Measurements from ENCODE around the gene TCEAL3. TPM values are rescaled to one million over a fixed set of nuclear protein-coding genes. Genes with fewer than 3 reads are reported as not detected.
"Not testable (repeated sequence)": the region's sequence is repeated elsewhere in the genome, so short reads cannot be mapped to it uniquely, and the experiment has no call there.

Gene TCEAL3
- total RNA-seq, 1 donor from 2014 or later: 11.9 TPM

DNA sequence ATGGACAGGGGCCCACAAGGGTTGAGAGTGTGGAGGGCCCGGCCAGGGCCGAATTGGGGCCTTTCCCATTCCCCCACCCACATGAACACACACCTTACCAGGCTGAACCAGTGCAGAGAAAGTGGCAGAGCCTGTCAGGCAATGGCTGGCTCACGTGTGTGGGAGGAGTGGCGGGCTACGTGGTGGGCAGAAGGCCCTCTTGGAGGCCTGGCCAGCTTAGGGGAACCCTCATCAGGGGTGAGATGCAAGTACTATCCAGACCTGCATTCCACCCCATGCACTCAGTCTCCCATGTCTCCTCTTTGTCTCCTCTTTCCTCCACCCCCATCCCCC, 21.5 kb upstream of the TCEAL3 start:
- Mint-ChIP-seq H3K27ac (peak overlapping the region; percentile 92), H3K4me3 (peak overlapping the region; percentile 90), H3K9me3 (peaks cover 27% of the 10 kb centered on the region), H3K4me1 (peaks cover 14% of the 10 kb centered on the region), H3K27me3 (ENCODE audit: low read depth) (peaks cover 2% of the 10 kb centered on the region), H3K36me3 (no peaks in the 10 kb centered on the region)
- DNase-seq (ENCODE audit: low spot score in 2 of 2, unreplicated experiment in 2 of 2): no peak
- TF ChIP-seq, protein P1, sequence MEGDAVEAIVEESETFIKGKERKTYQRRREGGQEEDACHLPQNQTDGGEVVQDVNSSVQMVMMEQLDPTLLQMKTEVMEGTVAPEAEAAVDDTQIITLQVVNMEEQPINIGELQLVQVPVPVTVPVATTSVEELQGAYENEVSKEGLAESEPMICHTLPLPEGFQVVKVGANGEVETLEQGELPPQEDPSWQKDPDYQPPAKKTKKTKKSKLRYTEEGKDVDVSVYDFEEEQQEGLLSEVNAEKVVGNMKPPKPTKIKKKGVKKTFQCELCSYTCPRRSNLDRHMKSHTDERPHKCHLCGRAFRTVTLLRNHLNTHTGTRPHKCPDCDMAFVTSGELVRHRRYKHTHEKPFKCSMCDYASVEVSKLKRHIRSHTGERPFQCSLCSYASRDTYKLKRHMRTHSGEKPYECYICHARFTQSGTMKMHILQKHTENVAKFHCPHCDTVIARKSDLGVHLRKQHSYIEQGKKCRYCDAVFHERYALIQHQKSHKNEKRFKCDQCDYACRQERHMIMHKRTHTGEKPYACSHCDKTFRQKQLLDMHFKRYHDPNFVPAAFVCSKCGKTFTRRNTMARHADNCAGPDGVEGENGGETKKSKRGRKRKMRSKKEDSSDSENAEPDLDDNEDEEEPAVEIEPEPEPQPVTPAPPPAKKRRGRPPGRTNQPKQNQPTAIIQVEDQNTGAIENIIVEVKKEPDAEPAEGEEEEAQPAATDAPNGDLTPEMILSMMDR (IDR thresholded peaks at IDR 0.05; ENCODE audit: unreplicated experiment): no peak

DNA sequence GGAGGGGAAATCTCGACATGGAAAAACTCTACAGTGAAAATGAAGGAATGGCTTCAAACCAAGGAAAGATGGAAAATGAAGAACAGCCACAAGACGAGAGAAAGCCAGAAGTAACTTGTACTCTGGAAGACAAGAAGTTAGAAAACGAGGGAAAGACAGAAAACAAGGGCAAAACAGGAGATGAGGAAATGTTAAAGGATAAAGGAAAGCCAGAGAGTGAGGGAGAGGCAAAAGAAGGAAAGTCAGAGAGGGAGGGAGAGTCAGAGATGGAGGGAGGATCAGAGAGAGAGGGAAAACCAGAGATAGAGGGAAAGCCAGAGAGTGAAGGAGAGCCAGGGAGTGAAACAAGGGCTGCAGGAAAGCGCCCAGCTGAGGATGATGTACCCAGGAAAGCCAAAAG, 21.1 kb upstream of the TCEAL3 start:
- TF ChIP-seq, protein P1 (IDR thresholded peaks at IDR 0.05; ENCODE audit: unreplicated experiment): no peak
- Mint-ChIP-seq H3K4me1 (peaks cover 14% of the 10 kb centered on the region), H3K27ac (peak overlapping the region; percentile 92), H3K27me3 (ENCODE audit: low read depth) (no peaks in the 10 kb centered on the region), H3K36me3 (no peaks in the 10 kb centered on the region), H3K9me3 (peaks cover 26% of the 10 kb centered on the region), H3K4me3 (peak overlapping the region; percentile 90)
- no peak for DNase-seq (ENCODE audit: low spot score in 2 of 2, unreplicated experiment in 2 of 2)

DNA sequence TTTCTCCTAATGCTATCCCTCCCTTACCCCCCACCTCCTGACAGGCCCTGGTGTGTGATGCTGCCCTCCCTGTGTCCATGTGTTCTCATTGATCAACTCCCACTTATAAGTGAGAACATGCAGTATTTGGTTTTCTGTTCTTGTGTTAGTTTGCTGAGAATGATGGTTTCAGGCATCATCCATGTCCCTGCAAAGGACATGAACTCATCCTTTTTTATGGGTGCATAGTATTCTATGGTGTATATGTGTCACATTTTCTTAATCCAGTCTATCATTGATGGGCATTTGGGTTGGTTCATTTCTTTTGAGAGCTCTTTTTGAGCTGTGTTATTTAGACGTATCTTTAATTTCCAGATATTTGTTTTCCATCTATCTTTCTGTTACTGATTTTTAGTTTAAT, 15.5 kb upstream of the TCEAL3 start:
- not testable (repeated sequence) for H3K4me3 Mint-ChIP-seq; DNase-seq (ENCODE audit: low spot score in 2 of 2, unreplicated experiment in 2 of 2); H3K27me3 Mint-ChIP-seq (ENCODE audit: low read depth); H3K27ac Mint-ChIP-seq; H3K4me1 Mint-ChIP-seq
- Mint-ChIP-seq H3K9me3 (peaks cover 23% of the 10 kb centered on the region), H3K36me3 (peaks cover 24% of the 10 kb centered on the region)

DNA sequence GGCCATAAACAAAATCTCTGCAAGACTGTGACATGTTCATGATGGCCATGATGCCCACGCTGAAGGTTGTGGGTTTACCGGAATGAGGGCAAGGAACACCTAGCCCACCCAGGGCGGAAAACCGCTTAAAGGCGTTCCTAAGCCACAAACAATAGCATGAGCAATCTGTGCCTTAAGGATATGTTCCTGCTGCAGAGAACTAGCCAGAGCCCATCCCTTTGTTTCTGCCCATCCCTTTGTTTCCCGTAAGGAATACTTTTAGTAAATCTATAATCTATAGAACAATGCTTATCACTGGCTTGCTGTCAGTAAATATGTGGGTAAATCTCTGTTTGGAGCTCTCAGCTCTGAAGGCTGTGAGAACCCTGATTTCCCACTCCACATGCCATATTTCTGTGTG, 12.6 kb upstream of the TCEAL3 start:
- not testable (repeated sequence) for H3K4me3 Mint-ChIP-seq; DNase-seq (ENCODE audit: low spot score in 2 of 2, unreplicated experiment in 2 of 2); H3K27me3 Mint-ChIP-seq (ENCODE audit: low read depth); H3K4me1 Mint-ChIP-seq; H3K27ac Mint-ChIP-seq
- Mint-ChIP-seq H3K9me3 (peaks cover 23% of the 10 kb centered on the region), H3K36me3 (peaks cover 24% of the 10 kb centered on the region)

DNA sequence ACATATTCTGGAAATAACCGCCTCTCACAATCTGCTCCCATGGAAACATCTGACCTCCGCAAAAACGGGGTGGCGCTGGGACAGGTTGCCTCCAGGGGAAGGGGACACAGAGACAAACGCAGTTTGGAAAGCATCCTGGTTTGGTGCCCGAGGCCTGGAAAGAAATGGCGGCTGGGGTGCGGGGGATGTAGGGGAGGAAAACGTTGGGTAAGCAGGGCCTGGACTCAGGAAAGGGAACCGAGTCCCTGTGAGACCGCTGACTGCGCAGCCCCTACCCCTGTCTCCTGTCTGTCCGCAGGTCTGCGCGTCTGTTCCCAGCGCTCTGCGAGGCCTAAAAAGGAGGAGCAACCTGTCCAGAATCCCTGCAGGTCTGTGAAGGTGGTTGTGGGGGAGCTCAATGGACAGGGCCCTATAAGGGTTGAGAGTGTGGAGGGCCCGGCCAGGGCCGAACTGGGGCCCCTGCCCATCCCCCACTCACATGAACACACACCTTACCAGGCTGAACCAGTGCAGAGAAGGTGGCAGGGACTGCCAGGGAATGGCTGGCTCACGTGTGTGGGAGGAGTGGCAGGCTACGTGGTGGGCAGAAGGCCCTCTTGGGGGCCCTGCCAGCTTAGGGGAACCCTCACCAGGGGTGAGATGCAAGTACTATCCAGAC, 672 bp downstream of the TCEAL3 start:
- Mint-ChIP-seq H3K27ac (peak overlapping the region; percentile 76), H3K36me3 (no peaks in the 10 kb centered on the region), H3K4me3 (peak overlapping the region; percentile 76), H3K9me3 (peaks cover 13% of the 10 kb centered on the region), H3K4me1 (peaks cover 6% of the 10 kb centered on the region), H3K27me3 (ENCODE audit: low read depth) (no peaks in the 10 kb centered on the region)
- TF ChIP-seq, protein P1 (IDR thresholded peaks at IDR 0.05; ENCODE audit: unreplicated experiment): no peak
- DNase-seq (ENCODE audit: low spot score in 2 of 2, unreplicated experiment in 2 of 2): no peak

DNA sequence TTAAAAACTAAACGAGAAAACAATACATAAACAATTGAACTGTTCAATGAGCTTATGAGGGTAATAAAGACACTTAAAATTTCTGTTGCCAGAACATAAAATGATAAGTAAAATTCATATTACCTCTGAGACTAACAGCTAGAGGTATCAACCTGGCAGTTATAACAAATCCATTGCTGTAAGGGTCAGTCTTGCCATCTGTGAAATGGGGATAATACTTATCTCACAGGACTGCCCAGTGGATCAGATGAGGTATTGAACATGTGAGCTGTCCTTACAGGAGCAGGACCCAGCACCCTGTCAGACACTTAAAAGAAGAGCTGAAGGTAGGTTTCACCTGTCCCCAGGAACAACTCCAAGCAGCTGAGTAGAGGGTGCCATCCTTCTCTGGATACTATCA, 2.5 kb downstream of the TCEAL3 start:
- H3K4me1 Mint-ChIP-seq: peaks cover 6% of the 10 kb centered on the region
- TF ChIP-seq, protein P1 (IDR thresholded peaks at IDR 0.05; ENCODE audit: unreplicated experiment): no peak
- peaks cover 16% of the 10 kb centered on the region for H3K9me3 Mint-ChIP-seq
- H3K27me3 Mint-ChIP-seq (ENCODE audit: low read depth): no peaks in the 10 kb centered on the region
- H3K4me3 Mint-ChIP-seq: peak overlapping the region; percentile 9
- no peak overlapping the region for H3K27ac Mint-ChIP-seq
- no peak for DNase-seq (ENCODE audit: low spot score in 2 of 2, unreplicated experiment in 2 of 2)
- no peaks in the 10 kb centered on the region for H3K36me3 Mint-ChIP-seq
